SK-N-SH (cell line): ENCODE data around the gene SLC1A7. TPM values are rescaled to one million over a fixed set of nuclear protein-coding genes. Genes with fewer than 3 reads are reported as not detected.
A peak's percentile ranks its signal among the peaks of the same experiment; 100 is the strongest.

Experiments
- CTCF ChIA-PET: fragments of 300-600, 350-600 bp; formaldehyde crosslinking; extraction: SDS; loops from one replicate; lab custom pipeline; 2021; lab: Yijun Ruan, JAX
- POLR2A ChIA-PET: fragments of 350-600 bp; sonication (Branson Sonifier 250); formaldehyde crosslinking; extraction: SDS; loops from one replicate; lab custom pipeline; 2020; ENCODE audit warnings: antibody characterized with exemption, inconsistent platforms; lab: Yijun Ruan, JAX
- DNase-seq: peaks from one replicate; pipeline ENCODE4 v3.0.0; 2012
- H2AFZ ChIP-seq: fragments of 200-600 bp; sonication (generic); 2 replicates; pipeline ENCODE4 v1.8.1; 2016; ENCODE audit warnings: antibody characterized with exemption, mild to moderate bottlenecking, low read depth
- H3F3A ChIP-seq: fragments of 200-600 bp; sonication (generic); replicated peaks from 2 replicates; pipeline ENCODE3; 2016; ENCODE audit warnings: antibody characterized with exemption, mild to moderate bottlenecking; ENCODE audit not compliant: insufficient read depth
- H3K27ac ChIP-seq, 2 experiments: fragments of 200-500 bp in 1 of 2; fragments of 200-600 bp in 1 of 2; sonication (Bioruptor generic) in 1 of 2; sonication (generic), shearing (Covaris generic) in 1 of 2; 2 replicates each; pipeline versions ENCODE4 v1.5.1 to v1.6.1; 2014 to 2016; ENCODE audit warnings: low read depth in 2 of 2, inconsistent platforms in 1 of 2, low read length in 1 of 2, mild to moderate bottlenecking in 1 of 2, mixed read lengths in 1 of 2
- H3K27me3 ChIP-seq: fragments of 200-600 bp; sonication (generic), shearing (Covaris generic); 2 replicates; pipeline ENCODE4 v1.6.1; 2016; ENCODE audit warnings: mixed run types; ENCODE audit not compliant: insufficient read depth
- H3K36me3 ChIP-seq, 2 experiments: fragments of 200-500 bp in 1 of 2; fragments of 200-600 bp in 1 of 2; sonication (Bioruptor generic) in 1 of 2; sonication (generic) in 1 of 2; replicated peaks in 1 of 2; 2 replicates each; pipeline versions ENCODE3 to v1.5.1; 2014 to 2016; ENCODE audit warnings: low read length in 1 of 2, mild to moderate bottlenecking in 1 of 2; ENCODE audit not compliant: insufficient read depth in 2 of 2, control insufficient read depth in 1 of 2
- H3K4me1 ChIP-seq, 2 experiments: fragments of 200-500 bp in 1 of 2; fragments of 200-600 bp in 1 of 2; sonication (Bioruptor generic) in 1 of 2; sonication (generic), shearing (Covaris generic) in 1 of 2; 2 replicates each; pipeline versions ENCODE4 v1.5.1 to v1.6.1; 2014 to 2016; ENCODE audit warnings: low read depth in 1 of 2, low read length in 1 of 2, mixed run types in 1 of 2; ENCODE audit not compliant: insufficient read depth in 2 of 2, control insufficient read depth in 1 of 2
- H3K4me2 ChIP-seq: fragments of 200-600 bp; sonication (generic), shearing (Covaris generic); 2 replicates; pipeline ENCODE4 v1.6.1; 2017; ENCODE audit warnings: mixed run types
- H3K4me3 ChIP-seq, 2 experiments: fragments of 200-500 bp in 1 of 2; fragments of 200-600 bp in 1 of 2; sonication (Bioruptor generic) in 1 of 2; sonication (generic), shearing (Covaris generic) in 1 of 2; 2 replicates each; pipeline versions ENCODE4 v1.5.1 to v1.8.1; 2014 to 2016; ENCODE audit warnings: low read depth in 2 of 2, inconsistent platforms in 1 of 2, low read length in 1 of 2, mild to moderate bottlenecking in 1 of 2, mixed read lengths in 1 of 2, moderate library complexity in 1 of 2
- H3K79me2 ChIP-seq: fragments of 200-600 bp; sonication (generic); 2 replicates; pipeline ENCODE4 v1.8.1; 2017; ENCODE audit warnings: mild to moderate bottlenecking; ENCODE audit not compliant: insufficient read depth
- H3K9ac ChIP-seq: fragments of 200-600 bp; sonication (generic); 2 replicates; pipeline ENCODE4 v1.6.1; 2017; ENCODE audit warnings: mixed run types
- H3K9me2 ChIP-seq: fragments of 200-600 bp; sonication (generic); 2 replicates; pipeline ENCODE4 v1.6.1; 2017; ENCODE audit warnings: mixed run types
- H3K9me3 ChIP-seq: fragments of 200-600 bp; sonication (generic); 2 replicates; pipeline ENCODE4 v1.6.1; 2017; ENCODE audit warnings: mixed run types, mild to moderate bottlenecking, moderate library complexity
- H4K20me1 ChIP-seq: fragments of 200-600 bp; sonication (generic); 2 replicates; pipeline ENCODE4 v1.6.1; 2017; ENCODE audit warnings: mild to moderate bottlenecking, mixed run types; ENCODE audit not compliant: insufficient read depth
- CHD2 ChIP-seq: fragments of 150-350 bp; IDR thresholded peaks from 2 replicates; pipeline ENCODE4 v1.6.1; 2018; ENCODE audit warnings: low read length; ENCODE audit not compliant: partially characterized antibody
- CTCF ChIP-seq: fragments of 200-600 bp; sonication (generic); IDR thresholded peaks from 2 replicates; pipeline ENCODE4 v1.6.1; 2017; ENCODE audit warnings: antibody characterized with exemption, mild to moderate bottlenecking, moderate library complexity
- EP300 ChIP-seq, 2 experiments: IDR thresholded peaks; 2 replicates each; pipeline versions ENCODE4 v1.4.0 to v1.6.1; 2012; ENCODE audit warnings: borderline replicate concordance in 1 of 2, low read depth in 1 of 2, low read length in 1 of 2
- FOSL2 ChIP-seq: IDR thresholded peaks from 2 replicates; pipeline ENCODE4 v1.4.0; 2012; ENCODE audit warnings: low read depth, mild to moderate bottlenecking, moderate library complexity, borderline replicate concordance
- FOXJ3 ChIP-seq: sonication (generic); formaldehyde crosslinking; IDR thresholded peaks from 2 replicates; pipeline ENCODE4 v1.5.1; 2020; ENCODE audit warnings: mild to moderate bottlenecking, missing genetic modification reagents
- FOXM1 ChIP-seq: IDR thresholded peaks from 2 replicates; pipeline ENCODE4 v1.4.0; 2012; ENCODE audit warnings: low read depth, mild to moderate bottlenecking
- GABPA ChIP-seq: IDR thresholded peaks from 2 replicates; pipeline ENCODE4 v1.4.0; 2012; ENCODE audit warnings: low read depth, mild to moderate bottlenecking
- GATA2 ChIP-seq: sonication (generic); formaldehyde crosslinking; IDR thresholded peaks from 2 replicates; pipeline ENCODE4 v1.5.0; 2020; ENCODE audit warnings: mild to moderate bottlenecking, missing genetic modification reagents
- IRF3 ChIP-seq: fragments of 150-350 bp; IDR thresholded peaks from 2 replicates; pipeline ENCODE4 v1.6.1; 2016; ENCODE audit warnings: mild to moderate bottlenecking, low read depth, low read length
- JUND ChIP-seq: IDR thresholded peaks from 2 replicates; pipeline ENCODE4 v1.4.0; 2012
- MAX ChIP-seq: IDR thresholded peaks from 2 replicates; pipeline ENCODE4 v1.4.0; 2012; ENCODE audit warnings: low read depth
- RAD21 ChIP-seq: IDR thresholded peaks from 2 replicates; pipeline ENCODE4 v1.6.1; 2012; ENCODE audit warnings: mild to moderate bottlenecking, low read length
- RFX5 ChIP-seq: IDR thresholded peaks from 2 replicates; pipeline ENCODE4 v1.6.1; 2012; ENCODE audit warnings: mild to moderate bottlenecking, improper control_type of control experiment, low read length
- SIN3A ChIP-seq: IDR thresholded peaks from 2 replicates; pipeline ENCODE4 v1.6.1; 2012; ENCODE audit warnings: low read depth, mild to moderate bottlenecking, low read length, moderate library complexity, borderline replicate concordance
- SMC3 ChIP-seq: IDR thresholded peaks from 2 replicates; pipeline ENCODE4 v1.6.1; 2012; ENCODE audit warnings: low read depth, low read length, improper control_type of control experiment
- TEAD4 ChIP-seq: IDR thresholded peaks from 2 replicates; pipeline ENCODE4 v1.4.0; 2012; ENCODE audit warnings: mild to moderate bottlenecking, borderline replicate concordance; ENCODE audit not compliant: insufficient read depth
- ZBTB33 ChIP-seq: IDR thresholded peaks from 2 replicates; pipeline ENCODE4 v1.4.0; 2012; ENCODE audit warnings: low read depth, borderline replicate concordance
- WGBS: methylation state at CpG from one replicate; pipeline ENCODE4 v1.1.6; 2017; ENCODE audit warnings: low lambda C conversion rate; 5-methylcytosine and 5-hydroxymethylcytosine counted together
- polyA plus RNA-seq, 3 experiments: library from polyadenylated mRNA; depleted of rRNA; stranded (reverse); fragments of >200 nt; gene quantifications; 2 replicates each; pipeline ENCODE4 v1.2.3, GENCODE V29; 2012

The SLC1A7 gene
- polyA plus RNA-seq, 1 of the 3 experiments (the other 2 are of a cell fraction) = not detected

GRCh38 chr1:53182716-53183094, 40.3 kb upstream of the SLC1A7 start:
- H4K20me1 ChIP-seq = no peaks in the 10 kb centered on the region
- H3K36me3 ChIP-seq = no peaks in the 10 kb centered on the region
- no peaks in the 10 kb centered on the region for H3K27me3 ChIP-seq
- peaks cover 2 to 7% of the 10 kb centered on the region in 2 experiments; a peak in 2 of 4 replicates for H3K4me1 ChIP-seq
- H3K4me2 ChIP-seq = no peak overlapping the region
- no peaks in the 10 kb centered on the region for H3K79me2 ChIP-seq
- no peak overlapping the region for H3K4me3 ChIP-seq
- H3K9me3 ChIP-seq = no peaks in the 10 kb centered on the region
- 58% methylated on average over 3 of the region's 3 CpGs for WGBS
- H3K27ac ChIP-seq = no peak overlapping the region
- ChIA-PET CTCF (interaction anchor here (0.6 to 9.7 kb wide), 41 partner anchors 7 to 481 kb away, joined by 3 to 65 read pairs (median 4); partner anchors contain the start of genes CPT2 and SCP2), POLR2A (interaction anchor here (1.4 kb wide), 1 partner anchor 37 kb away, joined by 3 read pairs; no protein-coding TSS in a partner anchor)
- TF ChIP-seq RAD21 (no peak), JUND (no peak), FOXJ3 (CRISPR knock-in tag) (no peak), FOSL2 (no peak), FOXM1 (no peak), CHD2 (no peak), EP300 (IDR thresholded peaks at IDR 0.05; ENCODE audit: borderline replicate concordance in 1 of 2, low read depth in 1 of 2, low read length in 1 of 2) (no peak), ZBTB33 (no peak), IRF3 (no peak), GABPA (no peak), GATA2 (CRISPR knock-in tag) (no peak), SIN3A (no peak), MAX (no peak), RFX5 (no peak)
- no peak for DNase-seq
- no peaks in the 10 kb centered on the region for H3K9me2 ChIP-seq
- no peak overlapping the region for H3K9ac ChIP-seq
- no peaks in the 10 kb centered on the region for H3F3A ChIP-seq
- no peak overlapping the region for H2AFZ ChIP-seq

GRCh38 chr1:53182111-53182593, 39.7 kb upstream of the SLC1A7 start:
- peaks cover 2 to 7% of the 10 kb centered on the region in 2 experiments; a peak in 2 of 4 replicates for H3K4me1 ChIP-seq
- no peak overlapping the region for H3K9ac ChIP-seq
- DNase-seq = peak; percentile 70
- POLR2A ChIA-PET = interaction anchor here (1.4 kb wide), 1 partner anchor 37 kb away, joined by 3 read pairs; no protein-coding TSS in a partner anchor
- H2AFZ ChIP-seq = no peak overlapping the region
- H3K4me3 ChIP-seq = no peak overlapping the region; a peak in 1 of 4 replicates
- WGBS = 29% methylated on average over 16 of the region's 16 CpGs
- H3K79me2 ChIP-seq = no peaks in the 10 kb centered on the region
- no peaks in the 10 kb centered on the region for H3K9me3 ChIP-seq
- CTCF ChIA-PET = interaction anchor here (0.6 to 9.7 kb wide), 41 partner anchors 8 to 481 kb away, joined by 3 to 65 read pairs (median 4); partner anchors contain the start of genes CPT2 and SCP2
- H3K27me3 ChIP-seq = no peaks in the 10 kb centered on the region
- no peaks in the 10 kb centered on the region for H4K20me1 ChIP-seq
- H3K9me2 ChIP-seq = no peaks in the 10 kb centered on the region
- peak; percentile 86 for TF ChIP-seq CTCF
- TF ChIP-seq TEAD4 = peak; percentile 61; the same call in 1 of the 2 replicates
- TF ChIP-seq FOXJ3 (CRISPR knock-in tag) = no peak
- TF ChIP-seq MAX = no peak
- TF ChIP-seq RAD21 = peak; percentile 71
- peak; percentile 68 for TF ChIP-seq SMC3
- H3K4me2 ChIP-seq = no peak overlapping the region
- no peaks in the 10 kb centered on the region for H3F3A ChIP-seq
- no peak overlapping the region for H3K27ac ChIP-seq
- H3K36me3 ChIP-seq = no peaks in the 10 kb centered on the region
